Cardiac muscle cell (in vitro differentiated cells and primary cell): ENCODE results near the gene XXYLT1. TPM values are rescaled to one million over a fixed set of nuclear protein-coding genes. Genes with fewer than 3 reads are reported as not detected.

Source experiments
- DNase-seq, 2 donors: peaks; one replicate each; pipeline versions ENCODE4 v3.0.0 to v3.0.0-alpha.2; 2010 to 2017; ENCODE audit warnings: low read depth in 1 of 2, low spot score in 1 of 2
- H3K27ac ChIP-seq: fragments of 200-600 bp; sonication (generic); 2 replicates; pipeline ENCODE4 v1.5.1; 2016
- H3K27me3 ChIP-seq: fragments of 200-600 bp; sonication (generic); 2 replicates; pipeline ENCODE4 v1.6.0; 2016; ENCODE audit warnings: control low read depth
- H3K36me3 ChIP-seq: fragments of 200-600 bp; sonication (generic); 2 replicates; pipeline ENCODE4 v1.5.1; 2016; ENCODE audit warnings: control low read depth
- H3K4me1 ChIP-seq: fragments of 200-600 bp; sonication (generic); 2 replicates; pipeline ENCODE4 v1.8.1; 2017; ENCODE audit warnings: low read depth, mild to moderate bottlenecking, mixed run types
- H3K4me3 ChIP-seq: fragments of 200-600 bp; sonication (generic); 2 replicates; pipeline ENCODE4 v1.5.1; 2016; ENCODE audit warnings: mild to moderate bottlenecking
- H3K9me3 ChIP-seq: fragments of 200-600 bp; sonication (generic); 2 replicates; pipeline ENCODE4 v1.5.1; 2017; ENCODE audit warnings: low read depth, mild to moderate bottlenecking, control low read depth
- polyA plus RNA-seq: library from polyadenylated mRNA; unstranded; fragments of >200 nt; fragmentation: Nextera tagmentation; extraction: Ambion mirVana; gene quantifications from 2 replicates; pipeline ENCODE4 v1.2.1, GENCODE V29; 2016
- total RNA-seq: library from RNA; depleted of rRNA; stranded (reverse); fragments of >200 nt; gene quantifications from 2 replicates; pipeline ENCODE4 v1.2.3, GENCODE V29; 2016
- TF ChIP-seq, protein P1 (sequence below): IDR thresholded peaks from 2 replicates; pipeline ENCODE4 v1.5.1; 2012; ENCODE audit warnings: low read depth, mild to moderate bottlenecking, low read length

Gene XXYLT1
- total and polyA plus RNA-seq, 2 experiments from 2014 or later = 52.5 to 62.2 TPM

DNA sequence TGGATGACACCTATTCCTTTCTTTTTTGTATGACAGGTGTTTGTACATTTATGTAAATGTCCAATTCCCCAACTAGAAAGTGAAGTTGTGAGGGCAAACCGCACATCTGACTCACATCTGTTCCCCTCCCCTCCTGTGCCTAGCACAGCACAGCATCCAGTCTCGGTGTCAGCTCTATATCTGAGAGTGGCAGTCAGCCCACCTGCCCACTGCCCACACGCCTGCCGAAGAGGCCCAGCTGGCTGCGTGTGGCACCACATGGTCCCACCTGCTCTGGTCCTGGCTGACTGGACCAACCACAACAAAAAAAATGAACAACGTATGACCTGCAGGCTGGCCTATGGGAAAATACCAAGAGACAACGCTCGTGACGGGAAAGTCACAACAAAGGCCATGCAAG, 62.8 kb downstream of the XXYLT1 start:
- Histone ChIP-seq H3K4me1 (peaks cover 19% of the 10 kb centered on the region), H3K4me3 (no peak overlapping the region), H3K27me3 (no peaks in the 10 kb centered on the region), H3K27ac (peak overlapping the region; percentile 2), H3K9me3 (no peaks in the 10 kb centered on the region), H3K36me3 (no peaks in the 10 kb centered on the region)
- TF ChIP-seq, protein P1, sequence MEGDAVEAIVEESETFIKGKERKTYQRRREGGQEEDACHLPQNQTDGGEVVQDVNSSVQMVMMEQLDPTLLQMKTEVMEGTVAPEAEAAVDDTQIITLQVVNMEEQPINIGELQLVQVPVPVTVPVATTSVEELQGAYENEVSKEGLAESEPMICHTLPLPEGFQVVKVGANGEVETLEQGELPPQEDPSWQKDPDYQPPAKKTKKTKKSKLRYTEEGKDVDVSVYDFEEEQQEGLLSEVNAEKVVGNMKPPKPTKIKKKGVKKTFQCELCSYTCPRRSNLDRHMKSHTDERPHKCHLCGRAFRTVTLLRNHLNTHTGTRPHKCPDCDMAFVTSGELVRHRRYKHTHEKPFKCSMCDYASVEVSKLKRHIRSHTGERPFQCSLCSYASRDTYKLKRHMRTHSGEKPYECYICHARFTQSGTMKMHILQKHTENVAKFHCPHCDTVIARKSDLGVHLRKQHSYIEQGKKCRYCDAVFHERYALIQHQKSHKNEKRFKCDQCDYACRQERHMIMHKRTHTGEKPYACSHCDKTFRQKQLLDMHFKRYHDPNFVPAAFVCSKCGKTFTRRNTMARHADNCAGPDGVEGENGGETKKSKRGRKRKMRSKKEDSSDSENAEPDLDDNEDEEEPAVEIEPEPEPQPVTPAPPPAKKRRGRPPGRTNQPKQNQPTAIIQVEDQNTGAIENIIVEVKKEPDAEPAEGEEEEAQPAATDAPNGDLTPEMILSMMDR = no peak
- no peak for DNase-seq

DNA sequence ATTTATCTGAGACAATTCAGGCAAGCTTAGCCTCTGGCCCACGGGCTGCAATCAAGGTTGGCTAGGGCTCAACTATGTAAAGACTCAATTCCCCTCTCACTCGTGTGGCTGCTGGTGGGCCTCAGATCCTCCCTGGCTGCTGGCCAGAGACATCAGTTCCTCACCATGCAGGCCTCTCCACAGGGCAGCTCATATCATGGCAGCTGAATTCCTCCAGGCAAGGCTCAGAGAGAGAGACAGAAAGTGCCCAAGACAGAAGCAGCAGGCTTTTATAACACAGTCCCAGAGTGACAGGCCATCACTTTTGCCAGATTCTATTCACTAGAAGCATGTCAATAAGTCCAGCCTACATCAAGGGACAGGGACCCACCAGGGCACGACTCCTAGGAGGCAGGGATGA, 63.2 kb downstream of the XXYLT1 start:
- Histone ChIP-seq H3K4me3 (no peak overlapping the region), H3K27ac (peak overlapping the region; percentile 2), H3K4me1 (peaks cover 20% of the 10 kb centered on the region), H3K36me3 (no peaks in the 10 kb centered on the region), H3K27me3 (no peaks in the 10 kb centered on the region), H3K9me3 (no peaks in the 10 kb centered on the region)
- TF ChIP-seq, protein P1 = no peak
- peak in 1 of 2 donors; percentile 63 for DNase-seq

DNA sequence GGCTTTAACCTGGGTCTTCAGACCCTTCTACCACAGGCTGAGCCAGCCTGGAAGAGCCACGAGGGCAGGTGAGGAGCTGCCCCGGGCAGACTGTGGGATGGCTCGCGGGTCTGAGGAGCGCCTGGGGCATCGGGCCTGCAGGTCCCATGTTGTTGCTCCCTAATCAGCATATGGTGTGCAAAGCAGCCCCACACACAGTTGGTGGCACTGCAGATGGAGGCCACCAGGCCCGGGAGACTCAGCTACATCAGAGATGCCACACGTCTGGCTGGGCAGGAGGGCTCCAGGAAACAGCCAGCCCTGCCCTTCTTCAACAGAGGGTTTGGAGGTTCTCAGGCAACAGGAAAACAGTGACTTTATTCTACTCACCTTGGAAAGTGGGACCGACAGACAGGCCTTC, 63.9 kb downstream of the XXYLT1 start:
- Histone ChIP-seq H3K27ac (no peak overlapping the region), H3K36me3 (no peaks in the 10 kb centered on the region), H3K4me1 (peaks cover 20% of the 10 kb centered on the region), H3K4me3 (no peak overlapping the region), H3K27me3 (no peaks in the 10 kb centered on the region), H3K9me3 (no peaks in the 10 kb centered on the region)
- DNase-seq = no peak
- TF ChIP-seq, protein P1 = no peak

DNA sequence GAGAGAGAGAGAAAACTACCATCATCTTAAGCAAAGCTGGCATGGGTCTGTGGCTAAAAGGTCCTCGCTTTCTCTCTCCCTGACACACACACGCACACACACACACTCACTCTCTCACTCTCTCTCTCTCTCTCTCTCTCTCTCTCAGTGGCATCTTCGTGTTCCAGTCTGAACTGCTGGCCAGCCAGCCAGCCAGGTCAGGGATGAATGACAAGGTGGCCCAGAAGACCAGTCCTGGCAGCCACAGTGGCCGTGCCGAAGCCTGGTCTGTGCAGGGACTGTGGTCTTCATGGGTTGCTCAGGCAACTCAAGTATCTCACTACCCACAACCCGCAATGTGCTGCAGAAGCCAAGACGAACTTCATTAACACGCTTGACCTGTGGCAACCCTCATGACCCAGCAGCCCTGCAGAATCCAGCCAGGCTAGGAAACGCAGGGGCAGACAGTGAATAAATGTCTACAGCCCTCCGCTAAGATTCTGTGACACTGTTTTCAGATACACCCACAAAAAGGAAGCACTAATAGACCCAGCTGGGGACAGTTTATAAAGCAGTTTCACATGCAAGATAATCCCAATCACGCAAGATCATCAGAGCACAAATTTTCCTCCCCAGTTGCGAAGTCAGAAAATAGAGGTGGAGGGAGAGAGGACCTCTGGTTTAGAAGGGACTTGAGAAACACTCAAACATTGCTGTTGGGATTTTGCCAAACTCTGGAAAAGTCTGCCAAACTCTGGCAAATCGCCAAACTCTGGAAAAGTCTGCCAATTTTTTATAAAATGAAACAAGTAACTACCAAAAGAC, 66.4 kb downstream of the XXYLT1 start:
- no peaks in the 10 kb centered on the region for H3K27me3 ChIP-seq
- peak in 1 of 2 donors; percentile 81 for DNase-seq
- H3K4me3 ChIP-seq = no peak overlapping the region
- H3K36me3 ChIP-seq = no peaks in the 10 kb centered on the region
- H3K9me3 ChIP-seq = no peaks in the 10 kb centered on the region
- peak overlapping the region; percentile 76 for H3K27ac ChIP-seq
- H3K4me1 ChIP-seq = peaks cover 17% of the 10 kb centered on the region
- TF ChIP-seq, protein P1 = no peak

DNA sequence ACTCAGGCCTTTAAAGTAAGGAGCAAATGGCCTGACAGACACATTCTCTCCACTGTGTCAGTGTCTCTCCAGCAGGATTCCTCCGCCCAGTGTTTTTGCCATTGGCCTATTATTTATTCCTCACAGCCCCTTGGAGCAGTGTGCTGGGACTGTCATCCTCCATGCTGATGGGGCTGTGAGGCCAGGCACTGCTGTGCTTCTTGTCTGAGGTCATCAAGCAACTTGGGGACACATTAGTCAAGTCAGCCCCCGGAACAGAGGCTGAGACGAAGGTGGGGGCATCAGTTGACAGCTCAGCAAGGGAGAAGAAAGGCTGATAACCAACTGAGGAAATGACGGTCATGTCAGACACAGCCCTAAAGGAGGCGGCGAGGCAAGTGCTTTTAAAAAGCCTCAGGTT, 67.4 kb downstream of the XXYLT1 start:
- Histone ChIP-seq H3K4me3 (no peak overlapping the region), H3K27me3 (no peaks in the 10 kb centered on the region), H3K4me1 (peaks cover 17% of the 10 kb centered on the region), H3K9me3 (no peaks in the 10 kb centered on the region), H3K27ac (peak overlapping the region; percentile 18), H3K36me3 (no peaks in the 10 kb centered on the region)
- TF ChIP-seq, protein P1 = no peak
- no peak for DNase-seq
